PC-3 (cell line): ENCODE results near the gene PLCB2. TPM values are rescaled to one million over a fixed set of nuclear protein-coding genes. Genes with fewer than 3 reads are reported as not detected.

Experiments
- ATAC-seq: fragments of 200-7000 bp; cut with Tn5 transposase; 2 replicates; pipeline ENCODE4 v1.9.1; 2020; ENCODE audit warnings: mild to moderate bottlenecking, moderate library complexity
- BruUV-seq: library from RNA; stranded (reverse); fragments of 400-500 nt; replicated peaks from 2 replicates; lab custom pipeline; 2021; lab: Mats Ljungman, UMichigan
- CTCF ChIA-PET: fragments of 300-600 bp; sonication (Branson Sonifier 250); formaldehyde crosslinking; loops from one replicate; lab custom pipeline; 2022; ENCODE audit warnings: antibody characterized with exemption; lab: Charles Lee
- POLR2A ChIA-PET: fragments of 300-600 bp; sonication (Branson Sonifier 250); formaldehyde crosslinking; loops from one replicate; lab custom pipeline; 2022; ENCODE audit warnings: antibody characterized with exemption; ENCODE audit not compliant: unreplicated experiment; lab: Charles Lee
- DNase-seq: peaks from one replicate; pipeline ENCODE4 v3.0.0-alpha.2; 2015
- H2AFZ ChIP-seq: fragments of 300-600 bp; sonication (generic); 2 replicates; pipeline ENCODE4 v1.6.0; 2016; ENCODE audit warnings: antibody characterized with exemption, low read length
- H3F3A ChIP-seq: fragments of 300-600 bp; sonication (generic); one replicate; pipeline ENCODE4 v1.6.0; 2017; ENCODE audit warnings: antibody characterized with exemption, low read length, control low read depth, mild to moderate bottlenecking; ENCODE audit not compliant: unreplicated experiment
- H3K27ac ChIP-seq: fragments of 300-600 bp; sonication (generic); 2 replicates; pipeline ENCODE4 v1.5.1; 2016; ENCODE audit warnings: mild to moderate bottlenecking, low read length
- H3K27me3 ChIP-seq: fragments of 300-600 bp; sonication (generic); 2 replicates; pipeline ENCODE4 v1.6.1; 2016; ENCODE audit warnings: low read length, mixed read lengths
- H3K36me3 ChIP-seq: fragments of 300-600 bp; sonication (generic); 2 replicates; pipeline ENCODE4 v1.6.1; 2016; ENCODE audit warnings: low read depth, mixed run types, low read length, mixed read lengths
- H3K4me1 ChIP-seq: fragments of 300-600 bp; sonication (generic); 2 replicates; pipeline ENCODE4 v1.5.1; 2016; ENCODE audit warnings: low read length; ENCODE audit not compliant: insufficient read depth
- H3K4me2 ChIP-seq: fragments of 300-600 bp; sonication (generic); 2 replicates; pipeline ENCODE4 v1.6.0; 2016; ENCODE audit warnings: low read length
- H3K4me3 ChIP-seq: fragments of 300-600 bp; sonication (generic); 2 replicates; pipeline ENCODE4 v1.5.1; 2016; ENCODE audit warnings: mild to moderate bottlenecking, low read length, mixed read lengths
- H3K79me2 ChIP-seq: fragments of 300-600 bp; sonication (generic); 2 replicates; pipeline ENCODE4 v1.6.1; 2017; ENCODE audit warnings: low read length, mixed read lengths
- H3K9ac ChIP-seq: fragments of 300-600 bp; sonication (generic); 2 replicates; pipeline ENCODE4 v1.6.0; 2016; ENCODE audit warnings: mild to moderate bottlenecking, low read length
- H3K9me2 ChIP-seq: fragments of 300-600 bp; sonication (generic); replicated peaks from 2 replicates; pipeline ENCODE4 v1.6.1; 2016; ENCODE audit warnings: mixed run types, low read length, mixed read lengths
- H3K9me3 ChIP-seq: fragments of 300-600 bp; sonication (generic); 2 replicates; pipeline ENCODE4 v1.6.1; 2016; ENCODE audit warnings: low read length, mixed read lengths
- H4K20me1 ChIP-seq: fragments of 300-600 bp; sonication (generic); 2 replicates; pipeline ENCODE4 v1.6.1; 2016; ENCODE audit warnings: low read length, mixed read lengths
- CTCF ChIP-seq: fragments of 300-600 bp; sonication (generic); conservative IDR thresholded peaks from 2 replicates; pipeline ENCODE4 v1.5.1; 2017; ENCODE audit warnings: antibody characterized with exemption, low read depth, mild to moderate bottlenecking, low read length
- EZH2 ChIP-seq: fragments of 300-600 bp; sonication (generic); IDR thresholded peaks from one replicate; pipeline ENCODE4 v1.6.1; 2017; ENCODE audit warnings: antibody characterized with exemption, mild to moderate bottlenecking, low read length; ENCODE audit not compliant: unreplicated experiment
- EZH2phosphoT487 ChIP-seq: fragments of 300-600 bp; sonication (generic); IDR thresholded peaks from 2 replicates; pipeline ENCODE4 v1.6.1; 2018; ENCODE audit warnings: mild to moderate bottlenecking, antibody characterized with exemption, low read length, borderline replicate concordance
- intact Hi-C: fragments of 100-400 bp; cut with micrococcal nuclease; formaldehyde crosslinking; loops from 2 replicates; pipeline ENCODE4 v1.9.0; 2023
- total RNA-seq: library from RNA; depleted of rRNA; stranded (reverse); fragments of >200 nt; gene quantifications from 2 replicates; pipeline ENCODE4 v1.2.3, GENCODE V29; 2014

Gene PLCB2
- total RNA-seq, 1 experiment from 2014 or later: 3.2 TPM

GRCh38 chr15:40300367-40300766 lies 7.4 kb downstream of the PLCB2 start:
- no peak overlapping the region for H3K4me2 ChIP-seq
- TF ChIP-seq EZH2phosphoT487: no peak
- TF ChIP-seq EZH2: no peak
- TF ChIP-seq CTCF: no peak
- no peaks in the 10 kb centered on the region for H3K79me2 ChIP-seq
- DNase-seq (no peak), ATAC-seq (no peak)
- CTCF ChIA-PET: interaction anchor here (1.1 kb wide), 1 partner anchor 21 kb away, joined by 3 read pairs; no protein-coding TSS in a partner anchor
- no peaks in the 10 kb centered on the region for H3K9me2 ChIP-seq
- intact Hi-C loops: no loop called here
- H3K27ac ChIP-seq: no peak overlapping the region
- H3K9me3 ChIP-seq: no peaks in the 10 kb centered on the region
- H3K4me1 ChIP-seq: no peaks in the 10 kb centered on the region
- H4K20me1 ChIP-seq: no peaks in the 10 kb centered on the region
- no peak overlapping the region for H2AFZ ChIP-seq
- no peaks in the 10 kb centered on the region for H3F3A ChIP-seq
- H3K36me3 ChIP-seq: no peaks in the 10 kb centered on the region
- H3K4me3 ChIP-seq: no peak overlapping the region
- POLR2A ChIA-PET: no interaction called here
- H3K9ac ChIP-seq: no peak overlapping the region
- no peaks in the 10 kb centered on the region for H3K27me3 ChIP-seq
- BruUV-seq: no TSS peak

- ATAC-seq (no peak), DNase-seq (no peak)
- no peaks in the 10 kb centered on the region for H3K4me1 ChIP-seq
- H2AFZ ChIP-seq: no peak overlapping the region
- H3K36me3 ChIP-seq: no peaks in the 10 kb centered on the region
- no peaks in the 10 kb centered on the region for H4K20me1 ChIP-seq
- BruUV-seq: no TSS peak
- H3K27ac ChIP-seq: no peak overlapping the region
- H3F3A ChIP-seq: no peaks in the 10 kb centered on the region
- ChIA-PET CTCF (interaction anchor here (0.6 kb wide), 1 partner anchor 23 kb away, joined by 3 read pairs; no protein-coding TSS in a partner anchor), POLR2A (no interaction called here)
- no peak for TF ChIP-seq CTCF
- TF ChIP-seq EZH2: no peak
- no peak for TF ChIP-seq EZH2phosphoT487
- no peaks in the 10 kb centered on the region for H3K79me2 ChIP-seq
- no peak overlapping the region for H3K4me2 ChIP-seq
- no peaks in the 10 kb centered on the region for H3K27me3 ChIP-seq
- no peak overlapping the region for H3K9ac ChIP-seq
- no peak overlapping the region for H3K4me3 ChIP-seq
- intact Hi-C loops: no loop called here
- H3K9me2 ChIP-seq: no peaks in the 10 kb centered on the region
- H3K9me3 ChIP-seq: no peaks in the 10 kb centered on the region
These were observed 9.4 kb downstream of the PLCB2 start for GRCh38 chr15:40298216-40298935.

GRCh38 chr15:40297356-40297755 lies 10.4 kb downstream of the PLCB2 start:
- intact Hi-C loops: no loop called here
- Histone ChIP-seq H3K4me3 (no peak overlapping the region), H3K9ac (no peak overlapping the region), H4K20me1 (no peaks in the 10 kb centered on the region), H3F3A (no peaks in the 10 kb centered on the region), H3K36me3 (no peaks in the 10 kb centered on the region), H3K9me3 (no peaks in the 10 kb centered on the region), H3K4me1 (no peaks in the 10 kb centered on the region), H3K9me2 (no peaks in the 10 kb centered on the region), H3K27ac (no peak overlapping the region), H3K79me2 (no peaks in the 10 kb centered on the region), H3K27me3 (no peaks in the 10 kb centered on the region), H2AFZ (no peak overlapping the region), H3K4me2 (no peak overlapping the region)
- no TSS peak for BruUV-seq
- ATAC-seq: no peak
- TF ChIP-seq EZH2 (no peak), CTCF (no peak), EZH2phosphoT487 (no peak)
- no peak for DNase-seq
- ChIA-PET POLR2A (no interaction called here), CTCF (no interaction called here)
